GM12801 (cell line): ENCODE measurements around the gene LIG1.

Experiments used
- CTCF ChIP-seq: IDR thresholded peaks from one replicate; pipeline ENCODE4 v1.5.1; 2011; ENCODE audit warnings: control low read depth; ENCODE audit not compliant: insufficient read length; ENCODE audit errors: extremely low read depth

LIG1 gene

GRCh38 chr19:48121909-48122371 is 48.2 kb downstream of the LIG1 start:
- TF ChIP-seq CTCF: no peak

GRCh38 chr19:48121066-48121465 is 49.1 kb downstream of the LIG1 start:
- TF ChIP-seq CTCF: no peak

DNA sequence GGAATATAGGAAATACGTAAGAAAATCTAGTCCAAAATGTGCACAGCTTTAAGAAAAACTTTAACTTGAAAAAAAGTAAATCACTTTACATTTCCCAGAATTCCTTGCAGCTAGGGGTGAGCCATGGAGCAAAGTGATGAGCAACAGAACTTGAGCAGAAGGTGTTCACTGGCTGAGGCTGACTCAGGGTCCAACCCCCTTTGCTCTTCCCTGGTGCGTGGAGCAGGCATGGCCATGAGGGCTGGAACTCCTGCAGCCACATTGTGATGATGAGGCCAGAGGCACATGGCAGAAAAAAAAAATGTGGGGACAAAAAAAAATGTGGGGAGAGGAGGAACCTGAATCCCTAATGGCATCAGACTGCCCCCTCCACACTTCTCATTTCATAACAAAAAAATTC is 49.6 kb downstream of the LIG1 start:
- no peak for TF ChIP-seq CTCF

GRCh38 chr19:48118131-48118517 is 52.0 kb downstream of the LIG1 start:
- TF ChIP-seq CTCF: no peak

- TF ChIP-seq CTCF: no peak
Measured at GRCh38 chr19:48117515-48118130, 52.5 kb downstream of the LIG1 start.

DNA sequence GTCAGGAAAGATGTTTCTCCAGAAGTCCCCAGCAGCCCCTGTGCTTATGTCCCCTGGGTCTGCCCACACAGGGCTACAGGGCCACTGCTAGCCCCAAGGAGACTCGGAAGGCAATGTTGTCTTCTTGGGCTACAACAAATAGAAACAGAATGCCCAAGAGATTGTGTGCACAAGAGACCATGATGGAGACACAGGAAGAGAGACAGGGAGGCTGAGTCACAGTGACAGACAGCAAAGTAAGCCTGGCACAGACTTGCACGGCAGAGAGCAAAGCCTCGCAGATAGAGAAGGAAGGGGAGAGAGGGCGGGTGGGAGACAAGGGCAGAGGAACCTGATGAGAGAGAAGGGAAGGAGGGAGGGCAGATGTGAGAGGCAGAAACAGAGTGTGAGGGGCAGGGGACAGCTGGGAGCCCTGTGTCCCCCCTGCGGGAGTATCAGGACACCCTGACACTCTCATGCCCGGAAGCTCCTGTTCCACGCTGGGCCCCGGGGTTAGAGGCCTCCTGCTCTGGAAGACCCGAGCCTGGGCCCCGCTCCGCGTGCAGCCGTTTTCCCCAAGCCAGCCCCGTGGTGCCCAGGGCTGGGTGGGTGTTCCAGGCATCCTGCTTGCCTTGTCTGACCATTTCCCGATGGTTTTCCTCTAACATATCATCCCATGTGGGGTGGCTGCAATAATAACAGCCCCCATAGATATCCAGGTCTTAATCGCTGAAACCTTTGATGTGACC is 56.8 kb downstream of the LIG1 start:
- TF ChIP-seq CTCF: no peak

DNA sequence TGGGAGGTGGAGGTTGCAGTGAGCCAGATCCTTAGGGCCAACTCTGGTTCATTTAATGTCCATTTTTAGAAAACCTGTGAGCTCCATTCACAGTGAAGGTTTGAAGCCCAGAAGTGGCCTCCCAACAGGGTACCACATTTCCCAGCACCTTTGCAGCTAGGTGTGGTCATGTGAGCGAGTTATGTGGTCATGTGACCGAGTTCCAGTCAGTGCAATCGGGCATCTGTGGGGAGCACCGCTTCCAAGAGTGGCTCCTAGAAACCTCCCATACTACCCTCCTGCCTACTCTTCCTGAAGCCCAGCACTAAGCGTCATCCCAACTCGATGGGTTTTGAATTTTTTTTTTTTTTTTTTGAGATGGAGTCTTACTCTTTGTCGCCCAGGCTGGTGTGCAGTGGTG is 58.9 kb downstream of the LIG1 start:
- TF ChIP-seq CTCF: no peak
